Measurements from ENCODE around the gene HES7.

- TF ChIP-seq POLR2A (IDR thresholded peaks at IDR 0.05), result no peak
- no peak for TF ChIP-seq CTCF (IDR thresholded peaks at IDR 0.05)
- no peak for TF ChIP-seq POLR2AphosphoS5 (IDR thresholded peaks at IDR 0.05)
These were observed 7.1 kb downstream of the HES7 start for GRCh38 chr17:8116776-8117175.
